Panc1 (cell line): ENCODE measurements around the gene ADAM11. TPM values are rescaled to one million over a fixed set of nuclear protein-coding genes. Genes with fewer than 3 reads are reported as not detected.

Experiments used
- ATAC-seq: fragments of 200-7000 bp; cut with Tn5 transposase; 2 replicates; pipeline ENCODE4 v1.9.1; 2020; ENCODE audit warnings: mild to moderate bottlenecking, moderate library complexity
- BruUV-seq: library from RNA; stranded (reverse); fragments of 400-500 nt; replicated peaks from 2 replicates; lab custom pipeline; 2021; lab: Mats Ljungman, UMichigan
- CTCF ChIA-PET: fragments of 300-600 bp; sonication (Branson Sonifier 250); formaldehyde crosslinking; loops from one replicate; lab custom pipeline; 2022; ENCODE audit warnings: antibody characterized with exemption; lab: Charles Lee
- POLR2A ChIA-PET: fragments of 300-600 bp; sonication (Branson Sonifier 250); formaldehyde crosslinking; loops from one replicate; lab custom pipeline; 2022; ENCODE audit warnings: antibody characterized with exemption; lab: Charles Lee
- DNase-seq: peaks from one replicate; pipeline ENCODE4 v3.0.0-alpha.2; 2010; ENCODE audit warnings: low read depth, low spot score
- H3K27ac ChIP-seq: 2 replicates; pipeline ENCODE4 v1.5.1; 2011; ENCODE audit warnings: mild to moderate bottlenecking, low read length, inconsistent platforms
- H3K27me3 ChIP-seq: fragments of 200-500 bp; sonication (Bioruptor generic); 2 replicates; pipeline ENCODE4 v1.6.0; 2014; ENCODE audit warnings: low read length, inconsistent platforms; ENCODE audit not compliant: control insufficient read depth, insufficient read depth
- H3K36me3 ChIP-seq: fragments of 200-500 bp; sonication (Bioruptor generic); 2 replicates; pipeline ENCODE4 v1.5.1; 2014; ENCODE audit warnings: inconsistent platforms, mild to moderate bottlenecking, low read length, moderate library complexity; ENCODE audit not compliant: control insufficient read depth, insufficient read depth
- H3K4me1 ChIP-seq: 2 replicates; pipeline ENCODE4 v1.5.1; 2011; ENCODE audit warnings: inconsistent platforms, mild to moderate bottlenecking, low read length, moderate library complexity; ENCODE audit not compliant: control insufficient read depth, insufficient read depth
- H3K4me3 ChIP-seq, 2 experiments: 2 replicates each; pipeline ENCODE4 v1.5.1; 2011 to 2012; ENCODE audit warnings: low read depth in 2 of 2, low read length in 2 of 2, mild to moderate bottlenecking in 2 of 2, inconsistent platforms in 1 of 2, moderate library complexity in 1 of 2
- H3K9me3 ChIP-seq: fragments of 200-500 bp; sonication (Bioruptor generic); 2 replicates; pipeline ENCODE4 v1.5.1; 2014; ENCODE audit warnings: low read depth, mild to moderate bottlenecking, inconsistent platforms, low read length, moderate library complexity; ENCODE audit not compliant: control insufficient read depth, insufficient read depth
- CTCF ChIP-seq: fragments of 450-650 bp; IDR thresholded peaks from 2 replicates; pipeline ENCODE4 v1.5.1; 2017; ENCODE audit warnings: mild to moderate bottlenecking
- POLR2AphosphoS5 ChIP-seq: IDR thresholded peaks from 2 replicates; pipeline ENCODE4 v1.6.1; 2012; ENCODE audit warnings: mild to moderate bottlenecking, low read depth, low read length, moderate library complexity
- REST ChIP-seq, 2 experiments: IDR thresholded peaks; 2 replicates each; pipeline ENCODE4 v1.6.1; 2011 to 2012; ENCODE audit warnings: low read depth in 2 of 2, control low read depth in 1 of 2, low read length in 1 of 2, mild to moderate bottlenecking in 1 of 2, moderate library complexity in 1 of 2; ENCODE audit not compliant: insufficient read depth in 1 of 2
- SIN3A ChIP-seq: IDR thresholded peaks from 2 replicates; pipeline ENCODE4 v1.6.1; 2012; ENCODE audit warnings: low read depth, mild to moderate bottlenecking, low read length, moderate library complexity, borderline replicate concordance; ENCODE audit not compliant: insufficient read depth
- TCF7L2 ChIP-seq: IDR thresholded peaks from 2 replicates; pipeline ENCODE4 v1.6.1; 2011; ENCODE audit warnings: mild to moderate bottlenecking, low read depth, low read length, inconsistent platforms
- in situ Hi-C: cut with HindIII; loops from 2 replicates; pipeline ENCODE4 v1.10.0; 2016; ENCODE audit warnings: low sequenced_read_pairs, low pct_unique_long_range_greater_than_20kb
- intact Hi-C: fragments of 100-400 bp; cut with micrococcal nuclease; formaldehyde crosslinking; loops from one replicate; pipeline ENCODE4 v1.10.0; 2022; ENCODE audit not compliant: unreplicated experiment
- total RNA-seq: library from RNA; stranded (reverse); gene quantifications from one replicate; pipeline ENCODE4 v1.2.1, GENCODE V29; 2021; ENCODE audit not compliant: unreplicated experiment

The ADAM11 gene
- total RNA-seq, 1 experiment from 2014 or later = 3.5 TPM

- DNase-seq (no peak), ATAC-seq (no peak)
- Histone ChIP-seq H3K9me3 (no peaks in the 10 kb centered on the region), H3K4me1 (no peaks in the 10 kb centered on the region; the same call in none of the 2 replicates), H3K4me3 (no peak overlapping the region), H3K27me3 (no peaks in the 10 kb centered on the region), H3K27ac (no peak overlapping the region), H3K36me3 (no peaks in the 10 kb centered on the region)
- in situ Hi-C loops (no loop called here), intact Hi-C loops (no loop called here)
- POLR2A ChIA-PET = no interaction called here
- TF ChIP-seq SIN3A = no peak
- TF ChIP-seq POLR2AphosphoS5 = no peak
- no peak for TF ChIP-seq TCF7L2
- no peak for TF ChIP-seq CTCF
- TF ChIP-seq REST (IDR thresholded peaks at IDR 0.05; ENCODE audit: insufficient read depth in 1 of 2, low read depth in 2 of 2, low read length in 1 of 2) = no peak
- CTCF ChIA-PET = no interaction called here
- BruUV-seq = no TSS peak
These were observed 23.6 kb downstream of the ADAM11 start for GRCh38 chr17:44782326-44782850.

- DNase-seq (no peak), ATAC-seq (no peak)
- BruUV-seq = no TSS peak
- Histone ChIP-seq H3K4me1 (no peaks in the 10 kb centered on the region), H3K36me3 (no peaks in the 10 kb centered on the region), H3K9me3 (no peaks in the 10 kb centered on the region), H3K27ac (no peak overlapping the region), H3K27me3 (no peaks in the 10 kb centered on the region), H3K4me3 (no peak overlapping the region)
- POLR2A ChIA-PET = interaction anchor here (0.6 kb wide), 1 partner anchor 41 kb away, joined by 9 read pairs; no protein-coding TSS in a partner anchor
- no peak for TF ChIP-seq SIN3A
- no peak for TF ChIP-seq TCF7L2
- TF ChIP-seq REST (IDR thresholded peaks at IDR 0.05; ENCODE audit: insufficient read depth in 1 of 2, low read depth in 2 of 2, low read length in 1 of 2) = no peak
- no peak for TF ChIP-seq CTCF
- no peak for TF ChIP-seq POLR2AphosphoS5
- CTCF ChIA-PET = interaction anchor here (0.7 kb wide), 2 partner anchors 122 to 236 kb away, joined by 3 to 5 read pairs; no protein-coding TSS in a partner anchor
- intact Hi-C loops (no loop called here), in situ Hi-C loops (no loop called here)
These were observed 27.1 kb downstream of the ADAM11 start for GRCh38 chr17:44785921-44786320.
